K562 (cell line): Measurements from ENCODE around the gene SPON1. TPM values are rescaled to one million over a fixed set of nuclear protein-coding genes. Genes with fewer than 3 reads are reported as not detected.

Experiments used
- ARID1B ChIP-seq: fragments of 450-650 bp; IDR thresholded peaks from 2 replicates; pipeline ENCODE4 v1.6.1; 2016; ENCODE audit warnings: antibody characterized with exemption, mild to moderate bottlenecking, inconsistent platforms
- ATF1 ChIP-seq, 2 experiments: fragments of 450-650 bp in 1 of 2; IDR thresholded peaks; 2 replicates each; pipeline ENCODE4 v1.6.1; 2016; ENCODE audit warnings: missing compliant biosample characterization in 1 of 2, missing genetic modification characterization in 1 of 2
- BACH1 ChIP-seq: fragments of 200-800 bp; sonication (Bioruptor generic); IDR thresholded peaks from 2 replicates; pipeline ENCODE4 v1.6.1; 2016; ENCODE audit warnings: missing genetic modification characterization, missing compliant biosample characterization
- ELK3 ChIP-seq: fragments of 450-650 bp; formaldehyde crosslinking; IDR thresholded peaks from 2 replicates; pipeline ENCODE4 v1.4.0; 2020; ENCODE audit warnings: mild to moderate bottlenecking
- EP300 ChIP-seq: IDR thresholded peaks from 2 replicates; pipeline ENCODE4 v1.6.1; 2012; ENCODE audit warnings: low read length, improper control_type of control experiment
- EP400 ChIP-seq: fragments of 450-650 bp; IDR thresholded peaks from 2 replicates; pipeline ENCODE4 v1.6.1; 2017; ENCODE audit warnings: antibody characterized with exemption, mild to moderate bottlenecking, moderate library complexity
- FOXA3 ChIP-seq, 2 experiments: fragments of 450-650 bp in 1 of 2; sonication (generic) in 1 of 2; formaldehyde crosslinking; IDR thresholded peaks in 1 of 2; conservative IDR thresholded peaks in 1 of 2; 2 replicates each; pipeline versions ENCODE4 v1.4.0 to v1.8.0; 2020 to 2022; ENCODE audit warnings: mild to moderate bottlenecking in 2 of 2, missing genetic modification reagents in 1 of 2
- MEIS2 ChIP-seq: fragments of 450-650 bp; IDR thresholded peaks from 2 replicates; pipeline ENCODE4 v1.6.1; 2014; ENCODE audit warnings: mild to moderate bottlenecking; ENCODE audit not compliant: partially characterized antibody
- NR1H2 ChIP-seq: sonication (generic); formaldehyde crosslinking; IDR thresholded peaks from 2 replicates; pipeline ENCODE4 v1.4.0; 2020; ENCODE audit warnings: mild to moderate bottlenecking, missing genetic modification reagents
- SMARCE1 ChIP-seq: fragments of 450-650 bp; IDR thresholded peaks from 2 replicates; pipeline ENCODE4 v1.7.1; 2016; ENCODE audit warnings: mild to moderate bottlenecking
- ZNF384 ChIP-seq: IDR thresholded peaks from 2 replicates; pipeline ENCODE4 v1.6.1; 2012; ENCODE audit warnings: low read depth, low read length, improper control_type of control experiment
- polyA plus RNA-seq, 8 experiments: library from polyadenylated mRNA; depleted of rRNA in 4 of 8; stranded (reverse) in 5 of 8; unstranded in 3 of 8; fragments of >200 nt; fragmentation: Nextera tagmentation in 2 of 8; fragmentation: Illumina TruSeq in 1 of 8; extraction: Ambion mirVana in 2 of 8; extraction: Trizol in 1 of 8; gene quantifications; 2 replicates each; pipeline versions ENCODE4 v1.2.1 to v1.2.3, GENCODE V29; 2011 to 2014; ENCODE audit warnings: inconsistent platforms in 1 of 8, missing spikeins in 1 of 8
- total RNA-seq, 7 experiments: library from RNA; depleted of rRNA in 6 of 7; stranded (reverse); fragments of >200 nt in 6 of 7; fragmentation: Illumina TruSeq in 2 of 7; extraction: Trizol in 2 of 7; gene quantifications; 2 replicates each; pipeline versions ENCODE4 v1.2.1 to v1.2.3, GENCODE V29; 2011 to 2021; ENCODE audit warnings: low replicate concordance in 1 of 7
- TF ChIP-seq, protein P1 (sequence below): sonication (generic); formaldehyde crosslinking; IDR thresholded peaks from 2 replicates; pipeline ENCODE4 v1.9.0; 2022; ENCODE audit warnings: mild to moderate bottlenecking, missing genetic modification reagents
- TF ChIP-seq, protein P2 (sequence below): fragments of 450-650 bp; IDR thresholded peaks from 2 replicates; pipeline ENCODE4 v1.6.1; 2016; ENCODE audit warnings: mild to moderate bottlenecking, moderate library complexity

Gene SPON1
- total and polyA plus RNA-seq, 9 of the 15 experiments (the other 6 are each of a cell fraction or from before 2014, with no cell fraction given): 0.04 to 0.06 TPM; not detected in 7

DNA sequence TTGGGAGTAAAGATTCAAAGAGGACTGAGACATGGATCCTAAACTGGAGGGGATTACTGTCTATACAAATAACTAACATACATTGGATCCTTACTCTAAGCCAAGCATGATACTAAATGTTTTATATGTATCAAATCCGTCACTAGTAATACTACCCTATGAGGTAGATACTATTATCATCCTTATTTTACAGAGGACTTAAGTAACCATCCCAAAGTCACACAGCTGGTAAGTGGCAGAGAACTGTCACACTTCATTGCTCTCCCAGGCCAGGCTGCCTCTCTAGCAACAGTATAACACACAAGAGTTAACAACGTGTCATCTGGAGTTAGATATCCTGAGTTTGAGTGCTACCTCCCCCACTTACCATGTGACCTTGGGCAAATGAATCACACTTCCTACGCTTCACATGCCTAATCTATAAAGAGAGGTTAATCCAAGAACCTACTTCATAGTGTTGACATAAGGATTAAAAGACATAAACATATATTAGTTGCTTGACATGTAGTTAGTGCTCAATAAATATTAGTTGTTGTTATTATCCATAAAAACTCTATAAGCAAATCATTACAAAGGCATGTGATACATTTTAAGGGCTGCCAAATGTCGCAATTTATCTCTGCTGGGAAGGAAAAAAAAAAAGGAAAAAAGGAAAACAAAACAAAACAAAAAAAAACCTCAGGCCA is 33.8 kb upstream of the SPON1 start (continued):
- TF ChIP-seq ZNF384 (0 out of 2 replicates have a peak, but pooled peaks have one; percentile 10), EP400 (peak; percentile 40), ATF1 (CRISPR knock-in tag; IDR thresholded peaks at IDR 0.05) (no peak), ATF1 (tag; IDR thresholded peaks at IDR 0.05) (peak; percentile 62), EP300 (peak; percentile 35; the same call in 1 of the 2 replicates), FOXA3 (CRISPR knock-in tag; conservative IDR thresholded peaks at IDR 0.05 in 1 of 2, IDR thresholded peaks at IDR 0.05 in 1 of 2) (peak in 1 of 2 experiments; percentile 94; a peak in 2 of 4 replicates), ARID1B (peak; percentile 65; the same call in 1 of the 2 replicates), NR1H2 (CRISPR knock-in tag) (no peak), ELK3 (no peak), BACH1 (tag) (peak; percentile 25; the same call in 1 of the 2 replicates), MEIS2 (peak; percentile 82), SMARCE1 (peak; percentile 61; the same call in 1 of the 2 replicates)
- TF ChIP-seq, protein P1, sequence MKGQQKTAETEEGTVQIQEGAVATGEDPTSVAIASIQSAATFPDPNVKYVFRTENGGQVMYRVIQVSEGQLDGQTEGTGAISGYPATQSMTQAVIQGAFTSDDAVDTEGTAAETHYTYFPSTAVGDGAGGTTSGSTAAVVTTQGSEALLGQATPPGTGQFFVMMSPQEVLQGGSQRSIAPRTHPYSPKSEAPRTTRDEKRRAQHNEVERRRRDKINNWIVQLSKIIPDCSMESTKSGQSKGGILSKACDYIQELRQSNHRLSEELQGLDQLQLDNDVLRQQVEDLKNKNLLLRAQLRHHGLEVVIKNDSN (CRISPR knock-in tag): peak; percentile 66
- TF ChIP-seq, protein P2, sequence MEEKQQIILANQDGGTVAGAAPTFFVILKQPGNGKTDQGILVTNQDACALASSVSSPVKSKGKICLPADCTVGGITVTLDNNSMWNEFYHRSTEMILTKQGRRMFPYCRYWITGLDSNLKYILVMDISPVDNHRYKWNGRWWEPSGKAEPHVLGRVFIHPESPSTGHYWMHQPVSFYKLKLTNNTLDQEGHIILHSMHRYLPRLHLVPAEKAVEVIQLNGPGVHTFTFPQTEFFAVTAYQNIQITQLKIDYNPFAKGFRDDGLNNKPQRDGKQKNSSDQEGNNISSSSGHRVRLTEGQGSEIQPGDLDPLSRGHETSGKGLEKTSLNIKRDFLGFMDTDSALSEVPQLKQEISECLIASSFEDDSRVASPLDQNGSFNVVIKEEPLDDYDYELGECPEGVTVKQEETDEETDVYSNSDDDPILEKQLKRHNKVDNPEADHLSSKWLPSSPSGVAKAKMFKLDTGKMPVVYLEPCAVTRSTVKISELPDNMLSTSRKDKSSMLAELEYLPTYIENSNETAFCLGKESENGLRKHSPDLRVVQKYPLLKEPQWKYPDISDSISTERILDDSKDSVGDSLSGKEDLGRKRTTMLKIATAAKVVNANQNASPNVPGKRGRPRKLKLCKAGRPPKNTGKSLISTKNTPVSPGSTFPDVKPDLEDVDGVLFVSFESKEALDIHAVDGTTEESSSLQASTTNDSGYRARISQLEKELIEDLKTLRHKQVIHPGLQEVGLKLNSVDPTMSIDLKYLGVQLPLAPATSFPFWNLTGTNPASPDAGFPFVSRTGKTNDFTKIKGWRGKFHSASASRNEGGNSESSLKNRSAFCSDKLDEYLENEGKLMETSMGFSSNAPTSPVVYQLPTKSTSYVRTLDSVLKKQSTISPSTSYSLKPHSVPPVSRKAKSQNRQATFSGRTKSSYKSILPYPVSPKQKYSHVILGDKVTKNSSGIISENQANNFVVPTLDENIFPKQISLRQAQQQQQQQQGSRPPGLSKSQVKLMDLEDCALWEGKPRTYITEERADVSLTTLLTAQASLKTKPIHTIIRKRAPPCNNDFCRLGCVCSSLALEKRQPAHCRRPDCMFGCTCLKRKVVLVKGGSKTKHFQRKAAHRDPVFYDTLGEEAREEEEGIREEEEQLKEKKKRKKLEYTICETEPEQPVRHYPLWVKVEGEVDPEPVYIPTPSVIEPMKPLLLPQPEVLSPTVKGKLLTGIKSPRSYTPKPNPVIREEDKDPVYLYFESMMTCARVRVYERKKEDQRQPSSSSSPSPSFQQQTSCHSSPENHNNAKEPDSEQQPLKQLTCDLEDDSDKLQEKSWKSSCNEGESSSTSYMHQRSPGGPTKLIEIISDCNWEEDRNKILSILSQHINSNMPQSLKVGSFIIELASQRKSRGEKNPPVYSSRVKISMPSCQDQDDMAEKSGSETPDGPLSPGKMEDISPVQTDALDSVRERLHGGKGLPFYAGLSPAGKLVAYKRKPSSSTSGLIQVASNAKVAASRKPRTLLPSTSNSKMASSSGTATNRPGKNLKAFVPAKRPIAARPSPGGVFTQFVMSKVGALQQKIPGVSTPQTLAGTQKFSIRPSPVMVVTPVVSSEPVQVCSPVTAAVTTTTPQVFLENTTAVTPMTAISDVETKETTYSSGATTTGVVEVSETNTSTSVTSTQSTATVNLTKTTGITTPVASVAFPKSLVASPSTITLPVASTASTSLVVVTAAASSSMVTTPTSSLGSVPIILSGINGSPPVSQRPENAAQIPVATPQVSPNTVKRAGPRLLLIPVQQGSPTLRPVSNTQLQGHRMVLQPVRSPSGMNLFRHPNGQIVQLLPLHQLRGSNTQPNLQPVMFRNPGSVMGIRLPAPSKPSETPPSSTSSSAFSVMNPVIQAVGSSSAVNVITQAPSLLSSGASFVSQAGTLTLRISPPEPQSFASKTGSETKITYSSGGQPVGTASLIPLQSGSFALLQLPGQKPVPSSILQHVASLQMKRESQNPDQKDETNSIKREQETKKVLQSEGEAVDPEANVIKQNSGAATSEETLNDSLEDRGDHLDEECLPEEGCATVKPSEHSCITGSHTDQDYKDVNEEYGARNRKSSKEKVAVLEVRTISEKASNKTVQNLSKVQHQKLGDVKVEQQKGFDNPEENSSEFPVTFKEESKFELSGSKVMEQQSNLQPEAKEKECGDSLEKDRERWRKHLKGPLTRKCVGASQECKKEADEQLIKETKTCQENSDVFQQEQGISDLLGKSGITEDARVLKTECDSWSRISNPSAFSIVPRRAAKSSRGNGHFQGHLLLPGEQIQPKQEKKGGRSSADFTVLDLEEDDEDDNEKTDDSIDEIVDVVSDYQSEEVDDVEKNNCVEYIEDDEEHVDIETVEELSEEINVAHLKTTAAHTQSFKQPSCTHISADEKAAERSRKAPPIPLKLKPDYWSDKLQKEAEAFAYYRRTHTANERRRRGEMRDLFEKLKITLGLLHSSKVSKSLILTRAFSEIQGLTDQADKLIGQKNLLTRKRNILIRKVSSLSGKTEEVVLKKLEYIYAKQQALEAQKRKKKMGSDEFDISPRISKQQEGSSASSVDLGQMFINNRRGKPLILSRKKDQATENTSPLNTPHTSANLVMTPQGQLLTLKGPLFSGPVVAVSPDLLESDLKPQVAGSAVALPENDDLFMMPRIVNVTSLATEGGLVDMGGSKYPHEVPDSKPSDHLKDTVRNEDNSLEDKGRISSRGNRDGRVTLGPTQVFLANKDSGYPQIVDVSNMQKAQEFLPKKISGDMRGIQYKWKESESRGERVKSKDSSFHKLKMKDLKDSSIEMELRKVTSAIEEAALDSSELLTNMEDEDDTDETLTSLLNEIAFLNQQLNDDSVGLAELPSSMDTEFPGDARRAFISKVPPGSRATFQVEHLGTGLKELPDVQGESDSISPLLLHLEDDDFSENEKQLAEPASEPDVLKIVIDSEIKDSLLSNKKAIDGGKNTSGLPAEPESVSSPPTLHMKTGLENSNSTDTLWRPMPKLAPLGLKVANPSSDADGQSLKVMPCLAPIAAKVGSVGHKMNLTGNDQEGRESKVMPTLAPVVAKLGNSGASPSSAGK: peak; percentile 70
